ENCODE measurements around the gene FNIP2. TPM values are rescaled to one million over a fixed set of nuclear protein-coding genes. Genes with fewer than 3 reads are reported as not detected.

The FNIP2 gene
- total and polyA plus RNA-seq, 9 of the 15 experiments (the other 6 are each of a cell fraction or from before 2014, with no cell fraction given): 1.7 to 15.5 (median 8.3) TPM

GRCh38 chr4:158877069-158877468, 108.2 kb downstream of the FNIP2 start (continued):
- TF ChIP-seq PTRF (tag; IDR thresholded peaks at IDR 0.05) (no peak), ATF4 (CRISPR knock-in tag; IDR thresholded peaks at IDR 0.05) (no peak), SMAD1 (IDR thresholded peaks at IDR 0.05; ENCODE audit: low read depth, low read length, partially characterized antibody) (no peak), SUPT5H (IDR thresholded peaks at IDR 0.05) (no peak), ZNF707 (CRISPR knock-in tag; conservative IDR thresholded peaks at IDR 0.05) (no peak), ZBTB33 (CRISPR knock-in tag; IDR thresholded peaks at IDR 0.05) (no peak), PPARD (CRISPR knock-in tag; IDR thresholded peaks at IDR 0.05) (no peak), CXXC5 (CRISPR knock-in tag; IDR thresholded peaks at IDR 0.05) (no peak), HINFP (tag; conservative IDR thresholded peaks at IDR 0.05; ENCODE audit: low read depth) (no peak), ZKSCAN1 (IDR thresholded peaks at IDR 0.05; ENCODE audit: low read depth, low read length) (no peak), ZNF644 (tag; IDR thresholded peaks at IDR 0.05; ENCODE audit: low read depth) (no peak), RBM25 (IDR thresholded peaks at IDR 0.05; ENCODE audit: low read depth, low read length, severe bottlenecking) (no peak), NEUROD1 (IDR thresholded peaks at IDR 0.05; ENCODE audit: borderline replicate concordance, low read depth, low read length, partially characterized antibody) (no peak), SMARCA4 (IDR thresholded peaks at IDR 0.05) (0 out of 2 replicates have a peak, but pooled peaks have one; percentile 16), HDAC6 (IDR thresholded peaks at IDR 0.05; ENCODE audit: low read depth, low read length) (no peak), NR2C2 (CRISPR knock-in tag; IDR thresholded peaks at IDR 0.05) (no peak), NR2C2 (tag; IDR thresholded peaks at IDR 0.05) (no peak), C11orf30 (IDR thresholded peaks at IDR 0.05; ENCODE audit: low read depth) (no peak), MYC (IDR thresholded peaks at IDR 0.05; ENCODE audit: low read depth, low read length) (no peak), MYC (CRISPR knock-in tag; IDR thresholded peaks at IDR 0.05; ENCODE audit: borderline replicate concordance, low read depth) (no peak), FOSL1 (tag; conservative IDR thresholded peaks at IDR 0.05) (no peak), HMGN3 (IDR thresholded peaks at IDR 0.05; ENCODE audit: borderline replicate concordance, extremely low read depth, insufficient read length, low read depth, low read length) (no peak), ATF1 (CRISPR knock-in tag; IDR thresholded peaks at IDR 0.05) (no peak), ATF1 (tag; IDR thresholded peaks at IDR 0.05) (no peak), SP1 (CRISPR knock-in tag; IDR thresholded peaks at IDR 0.05) (no peak), TFAM (CRISPR knock-in tag; conservative IDR thresholded peaks at IDR 0.05) (no peak), ZNF124 (CRISPR knock-in tag; IDR thresholded peaks at IDR 0.05) (no peak), TCFL5 (CRISPR knock-in tag; conservative IDR thresholded peaks at IDR 0.05) (no peak), ZFP30 (CRISPR knock-in tag; IDR thresholded peaks at IDR 0.05; ENCODE audit: borderline replicate concordance) (no peak)

Measured in K562 (cell line).